ENCODE measurements around the gene POLR1G.

DNA sequence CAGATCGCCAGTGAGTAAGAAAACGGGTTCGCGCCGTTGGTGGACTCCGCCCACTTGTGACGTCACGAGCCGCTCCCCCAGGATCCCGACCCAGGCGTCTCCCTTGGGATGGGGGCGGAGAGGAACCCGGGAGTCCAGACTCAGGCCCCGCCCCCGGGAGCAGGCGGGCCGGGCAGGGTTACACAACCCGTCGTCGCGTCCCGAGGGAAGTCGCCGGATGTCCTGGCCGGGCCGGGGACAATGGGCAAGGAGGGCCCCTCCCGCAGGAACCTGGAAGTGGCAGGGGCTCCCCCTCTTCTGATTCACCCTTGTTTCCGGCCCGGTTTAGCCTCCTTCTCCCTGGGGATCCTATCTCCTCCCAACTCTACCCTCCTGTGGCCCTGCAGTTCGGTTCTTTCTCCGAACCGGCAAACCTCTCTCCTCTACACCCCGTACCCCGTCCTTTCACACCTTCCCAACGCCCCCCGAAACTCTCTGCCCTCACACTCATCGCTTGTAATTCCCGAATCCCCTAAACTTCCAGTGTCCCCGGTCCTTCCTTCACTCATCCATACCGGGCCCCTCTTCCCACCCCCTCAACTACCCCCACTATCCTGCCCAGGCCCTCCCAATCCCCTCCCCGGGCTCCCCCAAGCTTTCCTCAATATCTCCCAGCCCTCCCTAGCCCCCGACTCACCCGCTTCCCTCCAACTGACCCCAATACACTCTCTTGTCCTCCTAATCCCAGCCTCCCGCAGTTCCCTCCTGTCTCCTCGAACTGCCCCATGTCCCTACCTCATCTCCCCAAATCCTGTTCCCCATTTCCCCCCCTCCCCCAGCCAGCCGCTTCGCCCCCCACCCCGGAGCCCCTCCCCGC, 37.2 kb downstream of the POLR1G start:
- TF ChIP-seq, protein P1, sequence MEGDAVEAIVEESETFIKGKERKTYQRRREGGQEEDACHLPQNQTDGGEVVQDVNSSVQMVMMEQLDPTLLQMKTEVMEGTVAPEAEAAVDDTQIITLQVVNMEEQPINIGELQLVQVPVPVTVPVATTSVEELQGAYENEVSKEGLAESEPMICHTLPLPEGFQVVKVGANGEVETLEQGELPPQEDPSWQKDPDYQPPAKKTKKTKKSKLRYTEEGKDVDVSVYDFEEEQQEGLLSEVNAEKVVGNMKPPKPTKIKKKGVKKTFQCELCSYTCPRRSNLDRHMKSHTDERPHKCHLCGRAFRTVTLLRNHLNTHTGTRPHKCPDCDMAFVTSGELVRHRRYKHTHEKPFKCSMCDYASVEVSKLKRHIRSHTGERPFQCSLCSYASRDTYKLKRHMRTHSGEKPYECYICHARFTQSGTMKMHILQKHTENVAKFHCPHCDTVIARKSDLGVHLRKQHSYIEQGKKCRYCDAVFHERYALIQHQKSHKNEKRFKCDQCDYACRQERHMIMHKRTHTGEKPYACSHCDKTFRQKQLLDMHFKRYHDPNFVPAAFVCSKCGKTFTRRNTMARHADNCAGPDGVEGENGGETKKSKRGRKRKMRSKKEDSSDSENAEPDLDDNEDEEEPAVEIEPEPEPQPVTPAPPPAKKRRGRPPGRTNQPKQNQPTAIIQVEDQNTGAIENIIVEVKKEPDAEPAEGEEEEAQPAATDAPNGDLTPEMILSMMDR (IDR thresholded peaks at IDR 0.05; ENCODE audit: poor library complexity), result no peak
- TF ChIP-seq EZH2 (IDR thresholded peaks at IDR 0.05; ENCODE audit: borderline replicate concordance), result no peak
